GM19328 (cell line): ENCODE data around the gene ABCC10.
"Not testable (repeated sequence)": the region's sequence is repeated elsewhere in the genome, so short reads cannot be mapped to it uniquely, and the experiment has no call there.

Experiments
- ATAC-seq: cut with Tn5 transposase; IDR thresholded peaks from one replicate; pipeline ENCODE4 v1.9.1; 2021; ENCODE audit warnings: mild to moderate bottlenecking, moderate library complexity; ENCODE audit not compliant: unreplicated experiment

The ABCC10 gene

GRCh38 chr6:43442935-43443334 is 15.6 kb downstream of the ABCC10 start:
- no peak for ATAC-seq

- no peak for ATAC-seq
Measured at GRCh38 chr6:43444036-43444435, 16.7 kb downstream of the ABCC10 start.

- ATAC-seq: no peak
Measured at GRCh38 chr6:43444582-43444981, 17.2 kb downstream of the ABCC10 start.

- ATAC-seq: no peak
Measured at GRCh38 chr6:43445576-43445975, 18.2 kb downstream of the ABCC10 start.

GRCh38 chr6:43447604-43448003 is 20.3 kb downstream of the ABCC10 start:
- no peak for ATAC-seq

DNA sequence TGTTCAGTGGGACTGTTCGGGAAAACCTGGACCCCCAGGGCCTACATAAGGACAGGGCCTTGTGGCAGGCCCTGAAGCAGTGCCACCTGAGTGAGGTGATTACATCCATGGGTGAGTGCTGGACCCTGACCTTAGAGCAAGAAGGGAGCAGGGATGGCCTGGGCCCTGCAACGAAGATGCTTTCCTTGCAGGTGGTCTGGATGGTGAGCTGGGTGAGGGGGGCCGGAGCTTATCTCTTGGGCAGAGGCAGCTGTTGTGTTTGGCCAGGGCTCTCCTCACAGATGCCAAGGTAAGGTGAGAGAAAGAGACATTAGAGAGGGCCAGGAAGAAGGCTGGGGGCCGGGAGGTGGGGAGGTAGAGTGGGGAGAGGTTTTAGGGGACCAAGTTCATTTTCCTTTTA is 21.6 kb downstream of the ABCC10 start:
- no peak for ATAC-seq

DNA sequence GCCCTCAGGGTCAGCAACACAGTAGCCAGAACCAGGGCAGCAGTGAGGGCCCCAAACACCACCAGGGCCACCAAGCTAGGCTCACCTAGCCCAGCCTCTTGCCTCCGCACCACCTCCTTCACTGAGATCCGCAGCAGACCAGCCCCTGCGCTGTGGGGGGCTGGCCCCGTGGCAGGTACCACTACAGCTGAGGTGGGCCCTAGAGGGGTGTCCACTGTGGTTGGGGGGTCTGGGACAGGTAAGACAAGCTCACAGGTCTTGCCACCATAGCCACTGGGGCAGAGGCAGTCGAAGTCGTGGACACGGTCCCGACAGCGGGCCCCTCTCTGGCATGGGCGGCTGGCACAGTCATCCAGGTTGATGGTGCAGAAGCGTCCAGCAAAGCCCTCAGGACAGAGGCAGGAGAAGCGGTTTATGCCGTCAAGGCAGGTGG is 23.4 kb downstream of the ABCC10 start:
- no peak for ATAC-seq

DNA sequence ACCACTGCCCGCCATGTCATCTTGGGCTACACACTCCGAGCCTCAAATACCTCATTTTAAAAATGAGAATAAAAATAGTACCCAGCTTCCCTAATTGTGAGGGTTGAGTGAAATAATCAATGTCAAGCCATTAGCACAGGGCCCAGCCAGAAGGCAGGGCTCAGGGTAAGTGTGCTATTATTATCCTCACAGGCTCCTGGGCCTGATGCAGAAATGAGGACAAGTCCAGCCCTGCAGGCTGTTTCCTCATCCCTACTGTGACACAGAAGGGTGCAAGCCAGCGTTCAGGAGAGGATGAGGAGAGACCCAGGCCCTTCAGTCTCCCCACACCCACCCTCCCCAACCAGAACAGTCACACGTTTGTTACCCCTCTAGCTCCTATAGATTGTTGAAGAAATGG is 24.0 kb downstream of the ABCC10 start:
- no peak for ATAC-seq

GRCh38 chr6:43451939-43452338 is 24.6 kb downstream of the ABCC10 start:
- no peak for ATAC-seq

GRCh38 chr6:43452896-43453295 is 25.6 kb downstream of the ABCC10 start:
- ATAC-seq: no peak

DNA sequence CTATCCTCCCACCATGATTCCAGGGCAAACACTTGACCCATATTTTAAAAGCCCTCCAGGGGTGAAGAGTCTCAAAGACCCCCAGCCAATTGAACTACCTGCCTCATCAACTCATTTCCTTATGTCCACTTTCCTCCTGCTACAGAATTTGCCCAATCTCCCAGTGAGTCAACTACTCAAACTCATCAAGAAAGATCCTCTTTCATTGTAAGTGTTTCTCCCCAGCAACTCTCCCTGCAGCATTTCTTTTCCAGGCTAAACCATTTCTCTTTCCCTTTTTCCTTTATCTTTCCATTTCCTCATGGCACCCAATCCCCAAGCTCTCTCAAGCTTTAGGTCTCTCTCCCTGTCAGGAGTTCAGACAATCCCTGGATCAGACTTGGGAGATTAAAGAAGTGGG is 26.5 kb downstream of the ABCC10 start:
- ATAC-seq: no peak

GRCh38 chr6:43454290-43454695 is 27.0 kb downstream of the ABCC10 start:
- ATAC-seq: no peak

DNA sequence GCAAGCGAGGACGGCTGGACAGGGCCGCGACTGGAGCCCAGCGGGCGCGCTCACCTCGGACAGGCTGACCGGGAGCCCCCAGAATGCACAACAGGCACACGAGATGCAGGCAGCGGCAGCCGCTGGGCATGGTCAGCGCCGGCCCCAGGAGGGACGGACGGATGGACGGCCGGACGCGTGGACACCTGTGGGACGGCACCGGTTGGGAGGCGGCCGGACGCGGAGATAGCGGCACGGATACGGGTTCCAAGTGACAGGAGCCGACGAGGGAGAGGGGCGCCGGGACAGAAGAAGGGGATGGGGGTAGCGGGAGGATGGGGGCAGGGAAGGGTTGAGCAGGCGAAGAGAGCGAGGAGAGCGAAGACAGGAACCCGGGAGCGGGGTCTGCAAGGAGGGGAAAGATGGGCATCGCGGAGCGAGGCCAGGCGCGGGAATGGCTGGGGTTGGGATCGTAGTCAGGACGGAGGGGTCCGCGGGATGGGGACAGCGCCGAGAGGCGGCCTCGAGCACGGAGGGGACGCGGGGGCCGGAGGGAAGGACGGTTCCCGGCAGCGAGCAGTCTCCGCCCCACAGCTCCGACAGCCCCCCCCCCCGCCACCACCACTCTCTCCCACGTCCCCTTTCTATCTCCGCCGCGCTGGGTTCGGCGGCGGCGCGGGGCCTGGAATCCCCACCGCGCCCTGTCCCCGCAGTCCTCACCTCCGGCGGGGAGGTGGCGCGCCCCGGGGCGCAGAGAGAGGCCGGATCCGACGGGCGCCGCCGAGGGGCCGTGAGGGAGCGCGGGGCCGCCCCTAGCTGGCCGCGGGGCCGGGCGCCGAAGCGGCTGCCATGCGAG is 27.6 kb downstream of the ABCC10 start:
- no peak for ATAC-seq

GRCh38 chr6:43455531-43456428 is 28.4 kb downstream of the ABCC10 start, which contains the start of gene DLK2:
DLK2 (minus strand) TSS chr6:43455548; CDS start chr6:43454825, 723 bp downstream.
- ATAC-seq: no peak

DNA sequence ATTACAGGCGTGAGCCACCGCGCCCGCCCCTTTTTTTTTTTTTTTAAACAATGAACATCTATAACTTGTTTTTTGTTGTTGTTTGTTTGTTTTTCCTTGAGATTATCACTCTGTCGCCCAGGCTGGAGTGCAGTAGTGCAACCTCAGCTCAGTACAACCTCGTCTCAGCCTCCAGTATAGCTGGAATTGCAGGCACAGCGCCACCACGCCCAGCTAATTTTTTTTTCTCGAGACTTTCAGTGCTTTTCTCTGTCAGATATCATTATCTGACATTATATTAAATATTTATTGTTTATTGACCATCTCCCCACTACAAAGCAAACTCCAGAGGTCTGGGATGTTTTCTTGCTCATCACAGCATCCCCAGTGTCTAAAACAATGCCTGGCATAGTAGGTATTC is 30.3 kb downstream of the ABCC10 start:
- no peak for ATAC-seq

DNA sequence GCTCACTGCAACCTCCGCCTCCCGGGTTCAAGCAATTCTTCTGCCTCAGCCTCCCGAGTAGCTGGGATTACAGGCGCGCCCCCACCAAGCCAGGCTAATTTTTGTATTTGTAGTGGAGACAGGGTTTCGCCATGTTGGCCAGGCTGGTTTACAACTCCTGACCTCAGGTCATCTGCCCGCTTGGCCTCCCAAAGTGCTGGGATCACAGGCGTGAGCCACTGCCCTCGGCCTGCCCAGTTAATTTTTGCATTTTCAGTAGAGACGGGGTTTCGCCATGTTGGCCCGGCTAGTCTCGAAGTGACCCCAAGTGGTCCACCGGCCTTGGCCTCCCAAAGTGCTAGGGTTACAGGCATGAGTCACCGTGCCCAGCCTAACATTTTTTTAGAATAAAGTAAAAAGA is 30.8 kb downstream of the ABCC10 start:
- not testable (repeated sequence) for ATAC-seq

DNA sequence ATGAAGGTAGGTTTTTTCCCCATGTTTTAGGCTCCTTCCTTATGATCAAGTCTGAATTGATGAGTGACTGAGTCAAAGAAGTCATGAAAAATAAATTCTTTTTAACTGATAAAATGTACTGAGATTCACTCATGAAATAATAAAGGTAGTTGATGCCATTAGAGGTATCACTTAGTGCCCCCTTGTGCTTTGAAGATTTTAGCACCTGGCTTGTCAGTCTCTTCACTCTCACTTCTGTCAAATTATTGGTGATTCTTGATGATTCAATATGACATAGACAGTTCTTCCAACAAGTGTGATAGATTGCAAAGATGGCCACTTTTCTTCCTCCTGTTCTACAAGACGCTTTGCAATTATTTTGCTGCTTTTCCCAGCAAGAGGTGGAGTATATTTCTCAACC is 32.2 kb downstream of the ABCC10 start:
- no peak for ATAC-seq

DNA sequence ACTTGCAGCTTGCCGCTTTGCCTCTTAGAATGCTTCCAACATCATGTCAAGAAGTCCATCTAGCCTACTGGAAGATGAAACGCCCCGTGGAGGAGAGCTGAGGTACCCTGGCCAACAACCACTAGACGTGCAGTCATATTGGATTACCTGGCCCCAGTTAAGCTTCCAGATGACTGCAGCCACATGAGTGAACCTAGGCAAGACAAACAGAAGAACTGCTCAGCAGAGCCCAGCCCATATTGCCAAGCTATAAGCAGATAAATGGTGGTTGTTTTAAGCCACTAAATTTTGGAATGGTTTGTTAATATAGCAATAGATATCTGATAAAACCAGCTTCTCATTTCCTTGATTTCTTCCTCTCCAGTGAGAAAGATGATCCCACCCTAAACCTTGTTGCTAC is 32.7 kb downstream of the ABCC10 start:
- ATAC-seq: no peak

GRCh38 chr6:43461936-43462335 is 34.6 kb downstream of the ABCC10 start:
- no peak for ATAC-seq

GRCh38 chr6:43464337-43464736 is 37.0 kb downstream of the ABCC10 start:
- no peak for ATAC-seq

DNA sequence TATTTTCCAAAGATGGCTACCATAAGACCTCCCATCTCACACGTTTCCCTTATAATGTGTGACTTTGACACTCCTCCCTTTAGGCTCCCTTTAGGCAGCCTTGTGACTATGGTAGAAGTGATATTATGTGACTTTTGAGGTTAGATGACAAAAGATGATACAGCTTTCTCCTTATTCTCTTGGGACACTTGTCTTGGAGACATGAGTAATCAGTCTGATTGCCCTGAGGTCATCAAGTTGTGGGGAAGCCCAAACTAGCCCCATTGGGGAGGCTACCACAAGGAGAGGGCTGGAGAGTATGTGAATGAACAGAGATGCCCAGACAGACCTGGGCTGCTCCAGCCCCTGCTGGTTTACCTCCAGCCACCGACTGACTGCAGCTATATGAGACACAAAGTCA is 38.6 kb downstream of the ABCC10 start:
- no peak for ATAC-seq

DNA sequence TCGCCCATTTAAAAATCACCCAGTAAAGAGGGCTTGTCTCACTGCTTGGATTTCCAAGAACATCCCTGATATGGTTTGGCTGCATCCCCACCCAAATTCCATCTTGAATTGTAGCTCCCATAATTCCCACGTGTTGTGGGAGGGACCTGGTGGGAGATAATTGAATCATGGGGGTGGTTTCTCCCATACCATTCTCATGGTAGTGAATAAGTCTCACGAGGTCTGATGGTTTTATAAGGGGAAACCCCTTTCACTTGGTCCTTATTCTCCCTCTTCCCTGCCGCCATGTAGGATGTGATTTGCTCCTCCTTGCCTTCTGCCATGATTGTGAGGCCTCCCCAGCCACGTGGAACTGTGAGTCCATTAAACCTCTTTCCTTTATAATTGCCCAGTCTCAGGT is 39.9 kb downstream of the ABCC10 start:
- not testable (repeated sequence) for ATAC-seq
